IMR-90 (cell line): Measurements from ENCODE around the gene TMEM63C. TPM values are rescaled to one million over a fixed set of nuclear protein-coding genes. Genes with fewer than 3 reads are reported as not detected.

Source experiments
- ATAC-seq: fragments of 200-7000 bp; cut with Tn5 transposase; 2 replicates; pipeline ENCODE4 v1.9.1; 2020; ENCODE audit warnings: low read depth, mild to moderate bottlenecking, moderate library complexity
- BruUV-seq: library from RNA; stranded (reverse); fragments of 400-500 nt; replicated peaks from 2 replicates; lab custom pipeline; 2021; lab: Mats Ljungman, UMichigan
- CTCF ChIA-PET: fragments of 300-600 bp; formaldehyde crosslinking; extraction: SDS; loops from one replicate; lab custom pipeline; 2021; ENCODE audit warnings: antibody characterized with exemption; lab: Yijun Ruan, JAX
- POLR2A ChIA-PET: fragments of 300-600 bp; sonication (Branson Sonifier 250); formaldehyde crosslinking; loops from one replicate; lab custom pipeline; 2022; ENCODE audit warnings: antibody characterized with exemption; ENCODE audit not compliant: unreplicated experiment; lab: Charles Lee
- DNase-seq: peaks from one replicate; pipeline ENCODE4 v3.0.0; 2013
- H2AFZ ChIP-seq: replicated peaks from 2 replicates; pipeline ENCODE3; 2013; ENCODE audit warnings: low read length, mild to moderate bottlenecking; ENCODE audit not compliant: poor library complexity
- H2AK5ac ChIP-seq: 2 replicates; pipeline ENCODE4 v1.6.1; 2013; ENCODE audit warnings: low read depth, low read length, inconsistent platforms
- H2AK9ac ChIP-seq: replicated peaks from 2 replicates; pipeline ENCODE3; 2013; ENCODE audit warnings: mild to moderate bottlenecking, low read depth, low read length, moderate library complexity; ENCODE audit not compliant: poor library complexity
- H2BK120ac ChIP-seq: 2 replicates; pipeline ENCODE4 v1.6.1; 2013; ENCODE audit warnings: low read depth, low read length, inconsistent platforms
- H2BK15ac ChIP-seq: 3 replicates; pipeline ENCODE4 v1.6.1; 2013; ENCODE audit warnings: low read depth, low read length, inconsistent platforms
- H2BK20ac ChIP-seq: 2 replicates; pipeline ENCODE4 v1.6.1; 2013; ENCODE audit warnings: low read depth, mild to moderate bottlenecking, inconsistent platforms, low read length, moderate library complexity
- H2BK5ac ChIP-seq: 2 replicates; pipeline ENCODE4 v1.6.1; 2013; ENCODE audit warnings: mild to moderate bottlenecking, low read depth, low read length, inconsistent platforms; ENCODE audit not compliant: poor library complexity, severe bottlenecking
- H3K14ac ChIP-seq: replicated peaks from 2 replicates; pipeline ENCODE4 v1.6.1; 2013; ENCODE audit warnings: low read depth, low read length, inconsistent platforms
- H3K18ac ChIP-seq: 2 replicates; pipeline ENCODE4 v1.6.1; 2013; ENCODE audit warnings: low read depth, low read length, control low read depth
- H3K23ac ChIP-seq: 2 replicates; pipeline ENCODE4 v1.6.1; 2013; ENCODE audit warnings: low read depth, low read length, inconsistent platforms
- H3K27ac ChIP-seq: 2 replicates; pipeline ENCODE4 v1.5.1; 2013; ENCODE audit warnings: mild to moderate bottlenecking, control low read depth, low read length; ENCODE audit not compliant: insufficient read depth
- H3K27me3 ChIP-seq: 2 replicates; pipeline ENCODE4 v1.6.1; 2013; ENCODE audit warnings: low read length; ENCODE audit not compliant: control insufficient read depth, insufficient read depth
- H3K36me3 ChIP-seq: 2 replicates; pipeline ENCODE4 v1.6.1; 2013; ENCODE audit warnings: low read length, mixed read lengths; ENCODE audit not compliant: control insufficient read depth, insufficient read depth
- H3K4ac ChIP-seq: 2 replicates; pipeline ENCODE4 v1.6.1; 2013; ENCODE audit warnings: low read depth, low read length, inconsistent platforms
- H3K4me1 ChIP-seq: 2 replicates; pipeline ENCODE4 v1.6.1; 2013; ENCODE audit warnings: low read length, mixed read lengths; ENCODE audit not compliant: control insufficient read depth, insufficient read depth
- H3K4me2 ChIP-seq: 2 replicates; pipeline ENCODE4 v1.6.1; 2013; ENCODE audit warnings: low read depth, mild to moderate bottlenecking, control low read depth, low read length, moderate library complexity
- H3K4me3 ChIP-seq: 2 replicates; pipeline ENCODE4 v1.5.1; 2013; ENCODE audit warnings: low read depth, mild to moderate bottlenecking, control low read depth, low read length, moderate library complexity; ENCODE audit not compliant: insufficient read depth
- H3K56ac ChIP-seq: 2 replicates; pipeline ENCODE4 v1.6.1; 2013; ENCODE audit warnings: low read length, inconsistent platforms; ENCODE audit not compliant: insufficient read depth; ENCODE audit errors: extremely low read depth
- H3K79me1 ChIP-seq, 2 experiments: 2 replicates each; pipeline ENCODE4 v1.6.1; 2013; ENCODE audit warnings: low read length in 2 of 2, inconsistent platforms in 1 of 2, low read depth in 1 of 2
- H3K9ac ChIP-seq: 2 replicates; pipeline ENCODE4 v1.6.1; 2013; ENCODE audit warnings: low read depth, low read length, control low read depth
- H3K9me1 ChIP-seq: 2 replicates; pipeline ENCODE4 v1.6.1; 2013; ENCODE audit warnings: low read length, inconsistent platforms; ENCODE audit not compliant: insufficient read depth
- H3K9me3 ChIP-seq: 2 replicates; pipeline ENCODE4 v1.6.1; 2013; ENCODE audit warnings: low read length; ENCODE audit not compliant: control insufficient read depth, insufficient read depth
- H4K20me1 ChIP-seq: 2 replicates; pipeline ENCODE4 v1.6.1; 2013; ENCODE audit warnings: low read length, inconsistent platforms; ENCODE audit not compliant: insufficient read depth
- H4K5ac ChIP-seq: 2 replicates; pipeline ENCODE4 v1.6.1; 2013; ENCODE audit warnings: mild to moderate bottlenecking, low read depth, low read length, control low read depth
- H4K8ac ChIP-seq, 2 experiments: 2 replicates each; pipeline ENCODE4 v1.6.1; 2013; ENCODE audit warnings: low read depth in 2 of 2, low read length in 2 of 2, control low read depth in 1 of 2, inconsistent platforms in 1 of 2
- H4K91ac ChIP-seq: 2 replicates; pipeline ENCODE4 v1.6.1; 2013; ENCODE audit warnings: low read depth, low read length, inconsistent platforms; ENCODE audit not compliant: insufficient read depth
- POLR2A ChIP-seq: IDR thresholded peaks from 2 replicates; pipeline ENCODE4 v1.6.1; 2012; ENCODE audit warnings: mild to moderate bottlenecking, low read depth, low read length
- RAD21 ChIP-seq: IDR thresholded peaks from 2 replicates; pipeline ENCODE4 v1.6.1; 2012; ENCODE audit warnings: low read length, improper control_type of control experiment
- RCOR1 ChIP-seq: IDR thresholded peaks from 2 replicates; pipeline ENCODE4 v1.6.1; 2012; ENCODE audit warnings: mild to moderate bottlenecking, low read length, improper control_type of control experiment; ENCODE audit not compliant: insufficient replicate concordance
- SMC3 ChIP-seq: fragments of 150-350 bp; IDR thresholded peaks from 2 replicates; pipeline ENCODE4 v1.6.1; 2016; ENCODE audit warnings: low read depth, mild to moderate bottlenecking, antibody characterized with exemption, low read length, moderate library complexity
- WGBS, 2 experiments: methylation state at CpG; one replicate each; pipeline versions ENCODE4 v1.1.5 to v1.1.7; 2013; ENCODE audit warnings: missing lambda C conversion rate in 2 of 2; ENCODE audit not compliant: insufficient read length in 1 of 2; ENCODE audit errors: extremely low coverage in 2 of 2; 5-methylcytosine and 5-hydroxymethylcytosine counted together
- dilution Hi-C: fragments of 300-500 bp; cut with HindIII; formaldehyde crosslinking; loops from one replicate; pipeline ENCODE4 v1.14.3; 2018; ENCODE audit warnings: low sequenced_read_pairs; ENCODE audit not compliant: unreplicated experiment
- in situ Hi-C: fragments of 300-500 bp; cut with MboI; formaldehyde crosslinking; loops from 3 replicates; pipeline ENCODE4 v1.14.3; 2019; ENCODE audit warnings: low sequenced_read_pairs, inconsistent platforms, mixed read lengths
- intact Hi-C: fragments of 100-400 bp; cut with micrococcal nuclease; formaldehyde crosslinking; loops from 2 replicates; pipeline ENCODE4 v1.10.0; 2022
- polyA plus RNA-seq, 3 experiments: library from polyadenylated mRNA; depleted of rRNA; stranded (reverse); fragments of >200 nt; gene quantifications; 2 replicates each; pipeline ENCODE4 v1.2.3, GENCODE V29; 2012; ENCODE audit warnings: low replicate concordance in 1 of 3
- total RNA-seq: library from RNA; depleted of rRNA; stranded (reverse); fragments of >200 nt; gene quantifications from 2 replicates; pipeline ENCODE4 v1.2.3, GENCODE V29; 2012
- TF ChIP-seq, protein P1 (sequence below): conservative IDR thresholded peaks from 2 replicates; pipeline ENCODE4 v1.5.1; 2012; ENCODE audit warnings: mild to moderate bottlenecking, low read depth, low read length, improper control_type of control experiment

The TMEM63C gene
- total and polyA plus RNA-seq, 2 of the 4 experiments (the other 2 are of a cell fraction), result under 0.01 TPM; not detected in 1

DNA sequence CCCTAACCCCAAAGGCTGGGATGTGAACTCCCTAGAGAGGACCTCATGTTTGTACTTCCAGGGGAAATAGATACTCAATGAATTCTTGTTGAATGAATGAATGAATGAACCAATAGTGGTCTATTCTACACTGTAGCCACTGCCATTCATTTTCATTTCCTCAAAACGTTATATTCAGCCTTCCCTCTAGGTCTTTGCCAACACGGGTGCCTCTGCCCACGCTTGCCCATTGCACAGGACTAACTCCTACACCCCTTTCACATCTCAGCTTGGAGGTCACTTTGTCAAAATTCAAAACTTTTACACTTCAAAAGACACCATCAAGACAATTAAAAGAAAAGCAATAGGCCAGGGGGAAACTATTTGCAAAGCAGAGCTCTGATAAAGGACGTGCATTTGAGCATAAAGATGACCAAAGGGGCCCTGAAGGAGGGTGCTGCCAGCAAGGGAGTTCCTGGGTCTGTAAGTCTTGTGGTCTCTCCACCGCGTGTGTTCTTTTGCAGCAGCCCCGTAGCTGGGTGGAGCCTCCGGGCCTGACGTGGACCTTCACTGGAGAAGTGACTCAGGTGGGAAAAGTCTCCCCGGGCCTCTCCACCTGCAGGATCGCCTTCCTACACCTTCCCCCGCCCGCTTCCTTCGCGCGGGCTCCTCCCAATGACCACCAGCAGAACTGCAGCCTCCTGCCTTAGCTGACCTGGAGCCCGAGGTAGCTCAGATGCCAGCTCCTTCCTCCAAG is 31.5 kb downstream of the TMEM63C start:
- no TSS peak for BruUV-seq
- no peaks in the 10 kb centered on the region for H3K4me1 ChIP-seq
- DNase-seq (no peak), ATAC-seq (peak; percentile 68)
- H3K27ac ChIP-seq, result no peak overlapping the region
- H2BK15ac ChIP-seq, result no peak overlapping the region
- intact Hi-C loops (loop anchor here (5.0 kb wide), 1 partner anchor 1081 kb away; no protein-coding TSS in a partner anchor), in situ Hi-C loops (no loop called here), dilution Hi-C loops (no loop called here)
- ChIA-PET POLR2A (no interaction called here), CTCF (interaction anchor here (0.6 to 1.1 kb wide), 3 partner anchors 9 to 64 kb away, joined by 3 read pairs; no protein-coding TSS in a partner anchor)
- H3K9ac ChIP-seq, result no peak overlapping the region
- H4K91ac ChIP-seq, result no peak overlapping the region
- no peak overlapping the region for H2AK5ac ChIP-seq
- no peak overlapping the region for H2AFZ ChIP-seq
- H3K9me3 ChIP-seq, result no peaks in the 10 kb centered on the region
- no peak overlapping the region for H3K4me3 ChIP-seq
- 0% methylated on average over 2 of the region's 17 CpGs; no CpG with 5 or more reads in 1 of the 2 experiments for WGBS, 2 experiments
- H3K18ac ChIP-seq, result no peak overlapping the region
- no peak overlapping the region for H3K23ac ChIP-seq
- no peaks in the 10 kb centered on the region for H3K9me1 ChIP-seq
- peak; percentile 17; the same call in 1 of the 2 replicates for TF ChIP-seq SMC3
- no peak for TF ChIP-seq POLR2A
- TF ChIP-seq, protein P1, sequence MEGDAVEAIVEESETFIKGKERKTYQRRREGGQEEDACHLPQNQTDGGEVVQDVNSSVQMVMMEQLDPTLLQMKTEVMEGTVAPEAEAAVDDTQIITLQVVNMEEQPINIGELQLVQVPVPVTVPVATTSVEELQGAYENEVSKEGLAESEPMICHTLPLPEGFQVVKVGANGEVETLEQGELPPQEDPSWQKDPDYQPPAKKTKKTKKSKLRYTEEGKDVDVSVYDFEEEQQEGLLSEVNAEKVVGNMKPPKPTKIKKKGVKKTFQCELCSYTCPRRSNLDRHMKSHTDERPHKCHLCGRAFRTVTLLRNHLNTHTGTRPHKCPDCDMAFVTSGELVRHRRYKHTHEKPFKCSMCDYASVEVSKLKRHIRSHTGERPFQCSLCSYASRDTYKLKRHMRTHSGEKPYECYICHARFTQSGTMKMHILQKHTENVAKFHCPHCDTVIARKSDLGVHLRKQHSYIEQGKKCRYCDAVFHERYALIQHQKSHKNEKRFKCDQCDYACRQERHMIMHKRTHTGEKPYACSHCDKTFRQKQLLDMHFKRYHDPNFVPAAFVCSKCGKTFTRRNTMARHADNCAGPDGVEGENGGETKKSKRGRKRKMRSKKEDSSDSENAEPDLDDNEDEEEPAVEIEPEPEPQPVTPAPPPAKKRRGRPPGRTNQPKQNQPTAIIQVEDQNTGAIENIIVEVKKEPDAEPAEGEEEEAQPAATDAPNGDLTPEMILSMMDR, result peak; percentile 46
- peak; percentile 19; the same call in 1 of the 2 replicates for TF ChIP-seq RAD21
- no peak for TF ChIP-seq RCOR1
- H3K56ac ChIP-seq, result no peak overlapping the region
- no peaks in the 10 kb centered on the region for H3K36me3 ChIP-seq
- H3K14ac ChIP-seq, result no peak overlapping the region
- peaks cover 3% of the 10 kb centered on the region; the same call in 1 of the 2 replicates for H3K27me3 ChIP-seq
- no peak overlapping the region for H2BK120ac ChIP-seq
- H4K20me1 ChIP-seq, result no peaks in the 10 kb centered on the region
- H4K5ac ChIP-seq, result no peak overlapping the region
- H2BK20ac ChIP-seq, result no peak overlapping the region
- no peak overlapping the region for H4K8ac ChIP-seq
- H2BK5ac ChIP-seq, result no peak overlapping the region
- H2AK9ac ChIP-seq, result no peak overlapping the region
- no peak overlapping the region for H3K4me2 ChIP-seq
- H3K4ac ChIP-seq, result no peak overlapping the region
- no peaks in the 10 kb centered on the region for H3K79me1 ChIP-seq
